ENCODE data around the gene IL36A.
A peak's percentile ranks its signal among the peaks of the same experiment; 100 is the strongest.

IL36A gene

GRCh38 chr2:113039158-113039557 is 33.9 kb downstream of the IL36A start:
- Histone ChIP-seq H3K36me3 (replicated peaks; ENCODE audit: insufficient read depth, low read length) (no peaks in the 10 kb centered on the region), H3K9me3 (replicated peaks; ENCODE audit: insufficient read depth, low read length) (no peaks in the 10 kb centered on the region), H3F3A (ENCODE audit: insufficient read depth, low read length) (no peaks in the 10 kb centered on the region), H3K27ac (ENCODE audit: low read length) (no peak overlapping the region), H2AFZ (ENCODE audit: low read length) (no peak overlapping the region), H3K4me1 (ENCODE audit: low read length) (peaks cover 5% of the 10 kb centered on the region; the same call in 1 of the 2 replicates), H4K20me1 (ENCODE audit: insufficient read depth, low read length) (no peaks in the 10 kb centered on the region), H3K4me2 (ENCODE audit: low read depth, low read length) (no peak overlapping the region), H3K9ac (ENCODE audit: low read length) (no peak overlapping the region), H3K27me3 (replicated peaks; ENCODE audit: insufficient read depth, low read length) (no peaks in the 10 kb centered on the region), H3K79me2 (ENCODE audit: low read length) (no peaks in the 10 kb centered on the region), H3K9me2 (replicated peaks; ENCODE audit: insufficient read depth, low read length) (no peaks in the 10 kb centered on the region), H3K4me3 (ENCODE audit: low read length) (no peak overlapping the region)
- no peak for DNase-seq
- TF ChIP-seq CTCF (IDR thresholded peaks at IDR 0.05; ENCODE audit: low read length) (no peak), EZH2phosphoT487 (IDR thresholded peaks at IDR 0.05; ENCODE audit: low read length) (no peak), EZH2 (optimal IDR thresholded peaks at IDR 0.05; ENCODE audit: low read depth, low read length) (no peak)

GRCh38 chr2:113039719-113040118 is 34.5 kb downstream of the IL36A start:
- Histone ChIP-seq H3K9me2 (replicated peaks; ENCODE audit: insufficient read depth, low read length) (no peaks in the 10 kb centered on the region), H3K4me2 (ENCODE audit: low read depth, low read length) (no peak overlapping the region), H3K4me1 (ENCODE audit: low read length) (peaks cover 5% of the 10 kb centered on the region; the same call in 1 of the 2 replicates), H4K20me1 (ENCODE audit: insufficient read depth, low read length) (no peaks in the 10 kb centered on the region), H3F3A (ENCODE audit: insufficient read depth, low read length) (no peaks in the 10 kb centered on the region), H3K9ac (ENCODE audit: low read length) (no peak overlapping the region), H3K4me3 (ENCODE audit: low read length) (no peak overlapping the region), H3K27me3 (replicated peaks; ENCODE audit: insufficient read depth, low read length) (no peaks in the 10 kb centered on the region), H3K9me3 (replicated peaks; ENCODE audit: insufficient read depth, low read length) (no peaks in the 10 kb centered on the region), H2AFZ (ENCODE audit: low read length) (no peak overlapping the region), H3K27ac (ENCODE audit: low read length) (no peak overlapping the region), H3K79me2 (ENCODE audit: low read length) (no peaks in the 10 kb centered on the region), H3K36me3 (replicated peaks; ENCODE audit: insufficient read depth, low read length) (no peaks in the 10 kb centered on the region)
- DNase-seq, result no peak
- no peak for TF ChIP-seq EZH2 (optimal IDR thresholded peaks at IDR 0.05; ENCODE audit: low read depth, low read length)
- TF ChIP-seq EZH2phosphoT487 (IDR thresholded peaks at IDR 0.05; ENCODE audit: low read length), result no peak
- TF ChIP-seq CTCF (IDR thresholded peaks at IDR 0.05; ENCODE audit: low read length), result no peak

GRCh38 chr2:113041871-113042270 is 36.6 kb downstream of the IL36A start:
- no peak overlapping the region for H3K4me2 ChIP-seq (ENCODE audit: low read depth, low read length)

More at GRCh38 chr2:113041871-113042270, 36.6 kb downstream of the IL36A start:
- Histone ChIP-seq H3K9me2 (replicated peaks; ENCODE audit: insufficient read depth, low read length) (no peaks in the 10 kb centered on the region), H3K4me3 (ENCODE audit: low read length) (no peak overlapping the region), H3K4me1 (ENCODE audit: low read length) (peaks cover 5% of the 10 kb centered on the region; the same call in 1 of the 2 replicates), H2AFZ (ENCODE audit: low read length) (no peak overlapping the region), H3K27ac (ENCODE audit: low read length) (no peak overlapping the region), H4K20me1 (ENCODE audit: insufficient read depth, low read length) (no peaks in the 10 kb centered on the region), H3K36me3 (replicated peaks; ENCODE audit: insufficient read depth, low read length) (no peaks in the 10 kb centered on the region), H3K79me2 (ENCODE audit: low read length) (no peaks in the 10 kb centered on the region), H3F3A (ENCODE audit: insufficient read depth, low read length) (no peaks in the 10 kb centered on the region), H3K9me3 (replicated peaks; ENCODE audit: insufficient read depth, low read length) (no peaks in the 10 kb centered on the region), H3K9ac (ENCODE audit: low read length) (no peak overlapping the region), H3K27me3 (replicated peaks; ENCODE audit: insufficient read depth, low read length) (no peaks in the 10 kb centered on the region)
- TF ChIP-seq CTCF (IDR thresholded peaks at IDR 0.05; ENCODE audit: low read length) (peak; percentile 39), EZH2phosphoT487 (IDR thresholded peaks at IDR 0.05; ENCODE audit: low read length) (no peak)
- peak; percentile 37 for DNase-seq
